Pancreas (tissue), 10 donors: ENCODE data around the gene DRICH1. TPM values are rescaled to one million over a fixed set of nuclear protein-coding genes. Genes with fewer than 3 reads are reported as not detected.
A peak's percentile ranks its signal among the peaks of the same experiment; 100 is the strongest.
"Not testable (repeated sequence)": the region's sequence is repeated elsewhere in the genome, so short reads cannot be mapped to it uniquely, and the experiment has no call there.

Experiments used
- ATAC-seq, 4 donors: fragments of 200-7000 bp; cut with Tn5 transposase; one replicate each; pipeline versions ENCODE4 v1.8.0 to v1.9.1; 2020; ENCODE audit warnings: mild to moderate bottlenecking in 4 of 4, moderate library complexity in 4 of 4
- DNase-seq, 6 donors: peaks; one replicate each; pipeline ENCODE4 v3.0.0-alpha.2; 2020
- FAIRE-seq: peaks from 2 replicates; lab custom pipeline; 2012; peaks lifted over from hg19 to GRCh38; lab: Jason Lieb, UNC
- H3K27ac ChIP-seq, 4 donors: fragments of 200-600 bp; sonication (generic); 1 replicate in 3 of 4; 2 replicates in 1 of 4; pipeline versions ENCODE4 v1.5.0 to v1.8.0; 2020
- H3K27me3 ChIP-seq, 4 donors: fragments of 200-600 bp; one replicate each; pipeline ENCODE4 v1.8.0; 2021
- H3K36me3 ChIP-seq, 3 donors: fragments of 200-600 bp; sonication (generic) in 1 of 3; one replicate each; pipeline versions ENCODE4 v1.5.0 to v1.8.0; 2020 to 2021
- H3K4me1 ChIP-seq, 3 donors: fragments of 200-600 bp; one replicate each; pipeline ENCODE4 v1.8.0; 2021
- H3K4me3 ChIP-seq, 4 donors: fragments of 200-600 bp; sonication (generic) in 2 of 4; one replicate each; pipeline versions ENCODE4 v1.5.0 to v1.8.0; 2020 to 2021
- H3K9me3 ChIP-seq, 4 donors: fragments of 200-600 bp; one replicate each; pipeline ENCODE4 v1.8.0; 2021
- WGBS, 2 donors: extraction: QIAGEN DNeasy Blood & Tissue Kit; methylation state at CpG; one replicate each; pipeline ENCODE4 v1.1.7; 2013; 5-methylcytosine and 5-hydroxymethylcytosine counted together
- intact Hi-C, 3 donors: fragments of 100-400 bp; cut with DNase I; formaldehyde crosslinking; loops; one replicate each; pipeline versions ENCODE4 v1.11.1 to v1.14.2; 2022
- polyA plus RNA-seq, 2 donors: library from polyadenylated mRNA; stranded (reverse); fragments of 200-250 nt; gene quantifications; one replicate each; pipeline ENCODE4 v1.2.3, GENCODE V29; 2013
- total RNA-seq, 6 donors: library from RNA; stranded (reverse); fragmentation: NEBNext Ultra II Directional in 4 of 6; extraction: Animal tissue kit (Norgen Biotek cat#: 25700) in 4 of 6; gene quantifications; one replicate each; pipeline versions ENCODE4 v1.2.1 to v1.2.4, GENCODE V29; 2021 to 2023
- TF ChIP-seq, protein P1 (sequence below), 4 donors: fragments of 200-600 bp; sonication (generic) in 3 of 4; IDR thresholded peaks; one replicate each; pipeline versions ENCODE4 v1.5.0 to v1.8.0; 2021; ENCODE audit warnings: antibody characterized with exemption in 4 of 4
- donor health status: healthy with polysubstance abuse.
- donor health status: DM: no; HTN: no; CAD: no; lungs with moderate emphysema.
- donor health status: DM: no; HTN: no; CAD: no.
- donor health status: control.
- donor health status: control.
- donor health status: Bipolar disorder and iron deficiency.
- donor health status: DM: yes; HTN: yes; CAD: no.
- donor health status: DM: no; HTN: no; CAD: no.
- donor health status: DM: no; HTN: no; CAD: no.
- donor health status: DM: yes; HTN: yes; CAD: no.

DRICH1 gene
- total and polyA plus RNA-seq, 8 donors, result 0.18 to 3.2 (median 0.71) TPM; not detected in 1

DNA sequence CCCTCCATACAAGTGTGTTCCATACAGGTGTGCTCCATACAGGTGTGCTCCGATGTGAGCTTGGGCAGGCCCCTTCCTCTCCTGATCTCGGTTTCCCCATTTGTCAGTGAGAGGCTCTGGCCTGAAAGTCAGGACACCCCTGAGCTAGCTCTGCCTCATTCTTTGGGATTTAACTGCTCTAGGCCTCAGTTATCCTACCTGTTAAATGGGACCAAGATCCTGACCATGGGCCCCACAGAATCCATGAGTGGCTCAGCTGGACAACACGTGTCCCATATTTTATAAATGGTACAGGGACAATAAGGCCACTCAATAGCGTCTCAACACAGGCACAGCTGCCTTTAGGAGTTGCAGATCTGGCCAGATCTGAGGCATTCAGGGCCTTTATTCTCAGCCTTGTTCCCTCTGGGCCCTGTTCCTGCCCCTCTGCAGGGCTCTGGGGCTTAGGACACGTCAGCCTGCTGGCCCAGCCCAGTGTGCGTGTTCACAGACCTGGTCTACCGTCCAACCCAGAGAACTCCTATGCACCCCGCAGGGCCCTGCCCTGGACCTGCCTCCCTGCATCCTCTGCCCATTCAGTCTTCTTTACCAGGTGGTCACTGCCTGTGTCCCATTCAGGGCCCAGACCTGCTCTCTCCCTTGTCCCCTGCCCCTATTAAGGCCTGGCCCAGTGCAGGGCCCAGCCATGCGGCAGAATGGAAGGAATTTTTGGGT is 33.2 kb downstream of the DRICH1 start:
- no peak for FAIRE-seq
- no peak for ATAC-seq
- no peak for DNase-seq
- no peaks in the 10 kb centered on the region for H3K27me3 ChIP-seq
- intact Hi-C loops, result loop anchor here in 1 of 3 donors (10.0 kb wide), 1 partner anchor 64 kb away; no protein-coding TSS in a partner anchor
- TF ChIP-seq, protein P1, sequence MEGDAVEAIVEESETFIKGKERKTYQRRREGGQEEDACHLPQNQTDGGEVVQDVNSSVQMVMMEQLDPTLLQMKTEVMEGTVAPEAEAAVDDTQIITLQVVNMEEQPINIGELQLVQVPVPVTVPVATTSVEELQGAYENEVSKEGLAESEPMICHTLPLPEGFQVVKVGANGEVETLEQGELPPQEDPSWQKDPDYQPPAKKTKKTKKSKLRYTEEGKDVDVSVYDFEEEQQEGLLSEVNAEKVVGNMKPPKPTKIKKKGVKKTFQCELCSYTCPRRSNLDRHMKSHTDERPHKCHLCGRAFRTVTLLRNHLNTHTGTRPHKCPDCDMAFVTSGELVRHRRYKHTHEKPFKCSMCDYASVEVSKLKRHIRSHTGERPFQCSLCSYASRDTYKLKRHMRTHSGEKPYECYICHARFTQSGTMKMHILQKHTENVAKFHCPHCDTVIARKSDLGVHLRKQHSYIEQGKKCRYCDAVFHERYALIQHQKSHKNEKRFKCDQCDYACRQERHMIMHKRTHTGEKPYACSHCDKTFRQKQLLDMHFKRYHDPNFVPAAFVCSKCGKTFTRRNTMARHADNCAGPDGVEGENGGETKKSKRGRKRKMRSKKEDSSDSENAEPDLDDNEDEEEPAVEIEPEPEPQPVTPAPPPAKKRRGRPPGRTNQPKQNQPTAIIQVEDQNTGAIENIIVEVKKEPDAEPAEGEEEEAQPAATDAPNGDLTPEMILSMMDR (IDR thresholded peaks at IDR 0.05), result no peak
- no peaks in the 10 kb centered on the region for H3K36me3 ChIP-seq
- H3K27ac ChIP-seq, result no peak overlapping the region
- WGBS, 2 donors, result 91 to 96% methylated on average over 8 to 9 of the region's 9 CpGs
- no peak overlapping the region for H3K4me3 ChIP-seq
- H3K4me1 ChIP-seq, result no peaks in the 10 kb centered on the region
- no peaks in the 10 kb centered on the region for H3K9me3 ChIP-seq

DNA sequence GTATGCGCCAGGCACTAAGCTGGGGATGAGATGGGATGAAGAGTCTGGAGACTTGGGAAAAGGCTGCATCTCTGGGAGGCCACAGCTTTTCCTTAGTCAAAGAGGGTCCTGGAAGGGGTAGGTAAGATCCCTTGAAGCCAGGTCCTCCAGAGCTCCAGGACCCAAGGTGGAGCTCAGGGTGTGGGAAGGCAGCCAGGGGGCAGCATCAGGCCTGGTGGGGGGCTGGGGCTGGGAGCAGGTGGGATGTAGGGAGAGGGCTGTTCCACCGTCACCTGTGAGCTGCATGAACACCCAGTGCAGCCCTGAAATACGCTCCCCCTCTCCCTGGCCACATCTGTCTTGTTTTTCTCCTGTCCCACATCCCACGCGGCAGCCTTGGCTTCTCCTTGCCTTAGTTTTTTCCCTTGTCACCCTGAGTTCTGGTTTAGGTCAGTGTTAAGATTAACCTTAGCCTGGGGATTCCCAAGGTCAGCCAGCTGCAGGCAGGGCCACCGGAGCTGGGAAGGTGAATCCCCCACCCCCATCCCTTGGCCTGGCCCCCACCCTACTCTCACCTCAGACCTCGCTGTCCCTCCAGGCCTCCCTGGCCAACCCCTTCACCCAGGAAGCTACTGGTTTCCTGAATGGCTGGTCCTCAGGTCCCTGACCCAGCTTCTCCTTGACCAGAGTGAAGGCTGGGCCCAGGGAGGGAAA is 34.4 kb downstream of the DRICH1 start:
- WGBS, 2 donors, result 73 to 87% methylated on average over 3 to 5 of the region's 7 CpGs
- H3K4me1 ChIP-seq, H3K27ac ChIP-seq, ATAC-seq, H3K4me3 ChIP-seq, H3K27me3 ChIP-seq, DNase-seq, H3K36me3 ChIP-seq, FAIRE-seq, H3K9me3 ChIP-seq: not testable (repeated sequence)
- intact Hi-C loops, result loop anchor here in 1 of 3 donors (10.0 kb wide), 1 partner anchor 63 kb away; no protein-coding TSS in a partner anchor

DNA sequence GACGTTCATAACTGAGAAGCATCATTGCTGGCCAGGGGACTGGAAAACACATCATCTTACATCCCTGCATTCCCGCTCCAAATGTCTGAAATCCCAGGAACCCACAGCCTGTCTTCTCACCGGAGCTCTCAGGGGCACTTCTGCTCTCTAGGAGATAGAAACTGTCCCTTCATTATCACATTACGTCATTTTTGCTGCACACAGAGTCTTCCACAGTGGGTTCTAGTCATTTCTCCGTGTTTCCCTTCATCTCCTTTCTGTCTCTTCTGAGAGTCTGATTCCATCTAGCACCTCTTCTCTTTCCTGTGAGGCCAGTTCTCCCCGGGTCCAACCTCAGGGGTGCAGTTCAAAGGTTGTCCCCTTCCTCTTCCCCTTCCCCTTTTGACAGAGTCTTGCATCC is 36.2 kb downstream of the DRICH1 start:
- not testable (repeated sequence) for H3K9me3 ChIP-seq, H3K4me1 ChIP-seq, H3K4me3 ChIP-seq, H3K27me3 ChIP-seq, H3K27ac ChIP-seq, DNase-seq, ATAC-seq, FAIRE-seq, H3K36me3 ChIP-seq
- intact Hi-C loops, result loop anchor here in 1 of 3 donors (10.0 kb wide), 1 partner anchor 61 kb away; no protein-coding TSS in a partner anchor
- 42 to 45% methylated on average over 6 of the region's 6 CpGs for WGBS, 2 donors

DNA sequence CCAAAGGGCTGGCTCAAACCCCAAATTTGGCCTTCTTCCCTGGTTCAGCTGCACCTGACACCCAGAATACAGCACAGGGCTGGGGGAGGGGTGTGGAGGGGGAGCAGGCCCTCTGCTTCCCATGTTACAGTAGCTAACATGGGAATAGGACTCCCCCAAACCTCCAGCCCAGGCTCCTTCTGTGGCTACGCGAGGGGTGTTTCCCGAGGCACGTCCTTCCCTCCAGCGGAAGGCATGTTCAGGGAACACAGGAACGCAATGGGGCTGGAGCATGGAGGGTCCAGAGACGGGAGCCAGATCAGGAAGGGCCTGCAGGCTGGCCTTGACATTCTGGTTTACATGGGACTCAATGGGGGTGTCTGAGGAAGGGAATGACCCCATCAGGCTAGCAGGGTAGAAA is 40.3 kb downstream of the DRICH1 start:
- FAIRE-seq, result no peak
- intact Hi-C loops, result loop anchor here in 1 of 3 donors (10.0 kb wide), 1 partner anchor 57 kb away; no protein-coding TSS in a partner anchor
- TF ChIP-seq, protein P1 (IDR thresholded peaks at IDR 0.05), result no peak
- H3K36me3 ChIP-seq, result no peaks in the 10 kb centered on the region
- no peaks in the 10 kb centered on the region for H3K9me3 ChIP-seq
- DNase-seq, result peak in 1 of 6 donors; percentile 47
- WGBS, 2 donors, result 87 to 92% methylated on average over 7 of the region's 7 CpGs
- H3K27me3 ChIP-seq, result no peaks in the 10 kb centered on the region
- peaks cover 0 to 9% (median 7%) of the 10 kb centered on the region in 3 donors for H3K4me1 ChIP-seq
- peak in 1 of 4 donors; percentile 45 for ATAC-seq
- H3K27ac ChIP-seq, result peak overlapping the region; percentile 35 to 64 (median 38)
- no peak overlapping the region for H3K4me3 ChIP-seq

DNA sequence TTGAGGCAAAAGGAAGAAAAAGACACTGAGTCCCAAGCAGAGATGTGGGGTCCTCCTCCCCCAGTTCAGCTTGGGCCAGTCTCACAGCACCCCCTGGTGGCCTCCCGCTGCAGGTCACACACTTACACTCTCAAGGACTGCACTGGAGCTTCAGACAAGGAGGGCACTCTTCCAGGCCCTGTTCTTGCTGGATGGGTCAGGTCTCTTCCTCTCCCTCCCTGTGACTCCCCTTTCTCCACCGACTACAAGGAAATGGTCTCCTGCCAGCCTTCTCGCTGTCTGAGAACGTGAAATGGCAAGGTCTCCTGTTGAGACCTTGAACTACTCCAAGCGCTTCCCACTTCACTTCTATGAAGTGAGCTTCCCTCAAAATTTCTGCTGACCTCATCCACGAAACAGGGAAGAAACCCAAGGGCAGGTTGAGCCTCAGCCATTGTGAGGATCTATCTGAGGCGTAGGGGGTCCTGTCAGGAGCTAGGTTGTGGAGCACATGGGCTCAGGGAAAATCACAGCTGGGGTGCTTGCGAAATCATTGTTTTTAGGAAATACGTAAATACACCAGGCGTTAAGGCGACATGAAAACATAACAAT is 40.8 kb downstream of the DRICH1 start:
- no peak overlapping the region for H3K4me3 ChIP-seq
- 27 to 29% methylated on average over 11 of the region's 11 CpGs for WGBS, 2 donors
- FAIRE-seq, result no peak

More for the DNA sequence above, 40.8 kb downstream of the DRICH1 start:
- ATAC-seq, result peak; percentile 77 to 96 (median 90)
- peak overlapping the region; percentile 35 to 64 (median 38) for H3K27ac ChIP-seq
- DNase-seq, result peak in 5 of 6 donors; percentile 64 to 85 (median 70)
- TF ChIP-seq, protein P1 (IDR thresholded peaks at IDR 0.05), result peak; percentile 76 to 85 (median 80)
- intact Hi-C loops, result loop anchor here in 1 of 3 donors (10.0 kb wide), 1 partner anchor 56 kb away; no protein-coding TSS in a partner anchor
- H3K36me3 ChIP-seq, result no peaks in the 10 kb centered on the region
- H3K27me3 ChIP-seq, result no peaks in the 10 kb centered on the region
- H3K4me1 ChIP-seq, result peaks cover 0 to 9% (median 7%) of the 10 kb centered on the region in 3 donors
- H3K9me3 ChIP-seq, result no peaks in the 10 kb centered on the region
